RWPE1 (cell line): Measurements from ENCODE around the gene AP5S1.

Source experiments
- CTCF ChIA-PET: fragments of 350-600 bp; sonication (Branson Sonifier 250); formaldehyde crosslinking; extraction: SDS; loops from one replicate; lab custom pipeline; 2021; lab: Yijun Ruan, JAX
- POLR2A ChIA-PET: fragments of 400-600 bp; formaldehyde crosslinking; extraction: SDS; loops from one replicate; lab custom pipeline; 2020; ENCODE audit warnings: antibody characterized with exemption; ENCODE audit not compliant: low non-redundant PET; lab: Yijun Ruan, JAX
- DNase-seq: peaks from one replicate; pipeline ENCODE4 v3.0.0; 2012; ENCODE audit warnings: low spot score
- H3K27ac ChIP-seq: fragments of 450-650 bp; 2 replicates; pipeline ENCODE4 v1.5.1; 2017
- TF ChIP-seq, protein P1 (sequence below): fragments of 450-650 bp; conservative IDR thresholded peaks from 2 replicates; pipeline ENCODE4 v1.5.1; 2017; ENCODE audit warnings: low read depth, mild to moderate bottlenecking

Gene AP5S1

DNA sequence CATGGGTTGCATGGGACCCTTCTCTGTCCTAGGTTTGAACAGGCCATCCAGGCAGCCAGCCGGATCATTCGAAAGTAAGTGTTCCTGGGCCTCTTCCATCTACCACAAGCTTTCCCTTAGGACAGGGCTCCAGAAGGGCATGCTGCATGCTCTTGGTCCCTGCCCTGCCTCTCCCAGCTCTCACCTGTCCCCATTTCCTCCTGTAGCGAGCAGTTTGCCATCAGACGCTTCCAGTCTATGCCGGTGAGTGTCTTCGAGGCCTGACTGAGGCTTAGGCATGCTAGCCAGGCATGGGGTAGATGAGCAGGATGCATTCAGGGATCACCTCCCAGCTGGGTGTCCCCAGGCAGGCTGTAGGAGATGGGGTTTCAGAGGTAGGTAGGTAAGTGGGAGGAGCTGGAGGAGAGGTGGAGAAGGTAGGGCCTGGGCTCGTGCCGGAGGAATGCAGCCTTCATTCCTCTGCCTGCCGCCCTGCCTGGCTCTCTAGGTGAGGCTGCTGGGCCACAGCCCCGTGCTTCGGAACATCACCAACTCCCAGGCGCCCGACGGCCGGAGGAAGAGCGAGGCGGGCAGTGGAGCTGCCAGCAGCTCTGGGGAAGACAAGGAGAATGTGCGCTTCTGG is 20.0 kb upstream of the AP5S1 start:
- DNase-seq: no peak
- CTCF ChIA-PET: interaction anchor here (2.5 kb wide), 1 partner anchor 18 kb away, joined by 10 read pairs; no protein-coding TSS in a partner anchor
- peak overlapping the region; percentile 100 for H3K27ac ChIP-seq
- POLR2A ChIA-PET: no interaction called here
- TF ChIP-seq, protein P1, sequence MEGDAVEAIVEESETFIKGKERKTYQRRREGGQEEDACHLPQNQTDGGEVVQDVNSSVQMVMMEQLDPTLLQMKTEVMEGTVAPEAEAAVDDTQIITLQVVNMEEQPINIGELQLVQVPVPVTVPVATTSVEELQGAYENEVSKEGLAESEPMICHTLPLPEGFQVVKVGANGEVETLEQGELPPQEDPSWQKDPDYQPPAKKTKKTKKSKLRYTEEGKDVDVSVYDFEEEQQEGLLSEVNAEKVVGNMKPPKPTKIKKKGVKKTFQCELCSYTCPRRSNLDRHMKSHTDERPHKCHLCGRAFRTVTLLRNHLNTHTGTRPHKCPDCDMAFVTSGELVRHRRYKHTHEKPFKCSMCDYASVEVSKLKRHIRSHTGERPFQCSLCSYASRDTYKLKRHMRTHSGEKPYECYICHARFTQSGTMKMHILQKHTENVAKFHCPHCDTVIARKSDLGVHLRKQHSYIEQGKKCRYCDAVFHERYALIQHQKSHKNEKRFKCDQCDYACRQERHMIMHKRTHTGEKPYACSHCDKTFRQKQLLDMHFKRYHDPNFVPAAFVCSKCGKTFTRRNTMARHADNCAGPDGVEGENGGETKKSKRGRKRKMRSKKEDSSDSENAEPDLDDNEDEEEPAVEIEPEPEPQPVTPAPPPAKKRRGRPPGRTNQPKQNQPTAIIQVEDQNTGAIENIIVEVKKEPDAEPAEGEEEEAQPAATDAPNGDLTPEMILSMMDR: no peak

DNA sequence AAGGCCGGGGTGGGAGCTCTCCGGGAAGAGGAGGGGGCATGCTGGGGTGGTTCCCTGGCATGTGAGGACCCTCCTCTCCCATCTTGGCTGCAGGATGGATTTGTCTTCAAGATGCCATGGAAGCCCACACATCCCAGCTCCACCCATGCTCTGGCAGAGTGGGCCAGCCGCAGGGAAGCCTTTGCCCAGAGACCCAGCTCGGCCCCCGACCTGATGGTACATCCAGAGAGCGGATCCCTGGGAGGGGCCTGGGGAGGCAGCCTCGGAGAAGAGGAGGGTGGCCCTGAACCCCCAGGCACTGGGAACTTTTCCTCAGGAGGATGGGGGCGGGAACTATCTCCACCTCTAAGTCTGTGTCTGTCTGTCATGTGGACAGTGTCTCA is 19.5 kb upstream of the AP5S1 start:
- no peak for DNase-seq
- TF ChIP-seq, protein P1: no peak
- ChIA-PET POLR2A (no interaction called here), CTCF (interaction anchor here (2.5 kb wide), 1 partner anchor 18 kb away, joined by 10 read pairs; no protein-coding TSS in a partner anchor)
- peak overlapping the region; percentile 100 for H3K27ac ChIP-seq

DNA sequence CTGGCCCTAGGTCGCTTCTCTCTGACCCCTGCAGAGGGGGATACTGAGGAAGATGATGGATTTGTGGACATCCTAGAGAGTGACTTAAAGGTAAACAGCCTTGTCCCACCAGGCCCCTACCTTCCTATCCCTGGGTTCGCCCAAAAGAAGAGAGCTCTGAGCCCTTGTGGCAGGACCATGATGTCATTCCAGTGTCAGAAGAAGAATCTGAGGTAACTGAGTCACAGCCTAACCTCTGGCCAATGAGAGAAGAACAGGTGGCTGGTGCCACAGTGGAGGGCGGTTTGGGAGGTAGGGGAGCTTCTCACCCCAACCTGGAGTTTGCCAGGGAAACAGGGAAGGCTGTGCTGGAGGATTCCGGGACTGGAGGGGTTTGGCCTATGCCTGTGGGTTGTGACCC is 19.0 kb upstream of the AP5S1 start:
- ChIA-PET POLR2A (no interaction called here), CTCF (interaction anchor here (2.5 kb wide), 1 partner anchor 17 kb away, joined by 10 read pairs; no protein-coding TSS in a partner anchor)
- no peak for DNase-seq
- TF ChIP-seq, protein P1: no peak
- H3K27ac ChIP-seq: peak overlapping the region; percentile 100

DNA sequence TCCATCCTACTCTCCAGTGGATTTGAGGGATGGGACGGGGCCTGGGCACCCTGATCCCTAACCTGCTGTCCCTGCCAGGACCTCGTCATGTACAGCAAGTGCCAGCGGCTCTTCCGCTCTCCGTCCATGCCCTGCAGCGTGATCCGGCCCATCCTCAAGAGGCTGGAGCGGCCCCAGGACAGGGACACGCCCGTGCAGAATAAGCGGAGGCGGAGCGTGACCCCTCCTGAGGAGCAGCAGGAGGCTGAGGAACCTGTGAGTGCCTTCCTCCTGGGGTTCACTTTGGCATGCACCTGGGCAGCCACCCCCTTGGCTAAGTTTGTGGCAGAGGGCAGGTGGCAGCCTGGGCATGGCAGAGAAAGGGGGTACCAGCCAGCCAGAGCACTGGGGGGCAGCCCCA is 18.5 kb upstream of the AP5S1 start:
- POLR2A ChIA-PET: no interaction called here
- no peak for DNase-seq
- CTCF ChIA-PET: no interaction called here
- peak overlapping the region; percentile 100 for H3K27ac ChIP-seq
- TF ChIP-seq, protein P1: no peak

DNA sequence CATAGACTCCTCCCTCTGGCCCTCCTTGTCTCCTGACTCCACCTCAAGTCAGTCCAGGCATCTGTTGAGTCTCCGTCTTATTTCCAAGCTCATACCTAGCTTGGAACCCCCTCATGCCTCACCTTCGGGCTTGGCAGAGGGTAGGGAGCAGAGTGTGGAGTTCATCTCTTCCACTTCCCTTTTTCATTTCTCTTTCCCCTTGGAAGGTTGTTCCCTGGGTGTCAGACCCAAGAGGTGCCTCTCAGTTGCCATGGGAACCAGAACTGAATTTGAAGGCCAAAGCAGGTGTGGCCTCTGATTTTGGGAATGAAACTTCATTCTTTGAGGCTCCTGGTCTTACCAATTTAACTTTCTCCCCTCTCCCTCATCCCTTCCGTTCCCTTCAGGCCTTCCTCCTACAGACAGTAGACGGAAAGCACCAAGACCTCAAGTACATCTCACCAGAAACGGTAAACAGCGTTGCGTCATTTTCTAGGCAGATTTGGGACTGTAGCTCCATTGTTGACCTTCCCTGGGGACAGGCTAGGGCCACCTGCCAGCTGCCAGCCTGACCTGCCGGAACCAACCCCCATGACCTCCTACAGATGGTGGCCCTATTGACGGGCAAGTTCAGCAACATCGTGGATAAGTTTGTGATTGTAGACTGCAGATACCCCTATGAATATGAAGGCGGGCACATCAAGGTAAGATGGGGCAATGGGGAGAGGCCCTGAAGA is 17.7 kb upstream of the AP5S1 start:
- CTCF ChIA-PET: interaction anchor here (0.7 kb wide), 1 partner anchor 144 kb away, joined by 5 read pairs; no protein-coding TSS in a partner anchor
- TF ChIP-seq, protein P1: no peak
- POLR2A ChIA-PET: interaction anchor here (1.1 kb wide), 1 partner anchor 15 kb away, joined by 6 read pairs; no protein-coding TSS in a partner anchor
- DNase-seq: no peak
- peak overlapping the region; percentile 100 for H3K27ac ChIP-seq

DNA sequence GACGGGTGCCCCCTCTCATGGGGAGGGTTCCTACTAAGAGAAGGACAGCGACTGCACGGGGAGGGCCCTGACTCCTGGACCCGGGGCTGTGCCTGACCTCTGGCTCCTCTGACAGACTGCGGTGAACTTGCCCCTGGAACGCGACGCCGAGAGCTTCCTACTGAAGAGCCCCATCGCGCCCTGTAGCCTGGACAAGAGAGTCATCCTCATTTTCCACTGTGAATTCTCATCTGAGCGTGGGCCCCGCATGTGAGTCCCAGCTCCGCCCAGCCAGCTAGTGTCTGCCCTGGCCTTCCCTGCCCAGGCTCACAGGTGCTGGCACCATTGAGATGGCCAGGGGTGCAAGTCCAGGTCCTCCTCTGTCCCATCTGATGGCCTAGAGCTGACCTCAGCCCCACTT is 17.1 kb upstream of the AP5S1 start:
- TF ChIP-seq, protein P1: no peak
- peak overlapping the region; percentile 100 for H3K27ac ChIP-seq
- no peak for DNase-seq
- ChIA-PET CTCF (no interaction called here), POLR2A (interaction anchor here (0.7 to 1.1 kb wide), 2 partner anchors 15 to 36 kb away, joined by 3 to 6 read pairs; no protein-coding TSS in a partner anchor)
